HEK293 (cell line): ENCODE data around the gene FBXO28.

Experiments
- CTCF ChIA-PET: fragments of 350-600 bp; formaldehyde crosslinking; extraction: SDS; loops from one replicate; lab custom pipeline; 2021; ENCODE audit warnings: antibody characterized with exemption; lab: Yijun Ruan, JAX
- POLR2A ChIA-PET: fragments of 300-600 bp; formaldehyde crosslinking; extraction: SDS; loops from one replicate; lab custom pipeline; 2020; ENCODE audit warnings: antibody characterized with exemption, inconsistent platforms; lab: Yijun Ruan, JAX
- H3K27ac ChIP-seq: fragments of 200-500 bp; sonication (Bioruptor generic); 2 replicates; pipeline ENCODE4 v1.5.1; 2014; ENCODE audit warnings: low read depth, low read length, control low read depth, inconsistent platforms; ENCODE audit errors: extremely low read depth
- H3K36me3 ChIP-seq, 2 experiments: fragments of 200-500 bp in 1 of 2; sonication (Bioruptor generic) in 1 of 2; 1 replicate in 1 of 2; 2 replicates in 1 of 2; pipeline ENCODE4 v1.5.1; 2014 to 2017; ENCODE audit warnings: inconsistent platforms in 2 of 2, low read length in 2 of 2; ENCODE audit not compliant: control insufficient read depth in 2 of 2, insufficient read depth in 1 of 2
- H3K4me1 ChIP-seq: fragments of 200-500 bp; sonication (Bioruptor generic); 2 replicates; pipeline ENCODE4 v1.5.1; 2014; ENCODE audit warnings: mild to moderate bottlenecking, low read length, inconsistent platforms; ENCODE audit not compliant: control insufficient read depth, insufficient read depth
- H3K4me3 ChIP-seq: 2 replicates; pipeline ENCODE4 v1.5.1; 2011; ENCODE audit warnings: low read depth, mild to moderate bottlenecking, control low read depth, low read length, moderate library complexity
- H3K9me3 ChIP-seq: fragments of 200-500 bp; sonication (Bioruptor generic); 2 replicates; pipeline ENCODE4 v1.5.1; 2014; ENCODE audit warnings: low read depth, low read length, inconsistent platforms; ENCODE audit not compliant: control insufficient read depth, insufficient read depth
- EGR2 ChIP-seq: fragments of 450-650 bp; formaldehyde crosslinking; IDR thresholded peaks from 2 replicates; pipeline ENCODE4 v1.5.1; 2016; ENCODE audit warnings: low read depth, missing biosample characterization, missing genetic modification characterization
- ELK4 ChIP-seq: IDR thresholded peaks from 2 replicates; pipeline ENCODE4 v1.6.1; 2011; ENCODE audit warnings: mild to moderate bottlenecking, low read depth, low read length, borderline replicate concordance
- SALL2 ChIP-seq: fragments of 450-650 bp; formaldehyde crosslinking; IDR thresholded peaks from 2 replicates; pipeline ENCODE4 v1.5.0; 2017; ENCODE audit warnings: missing biosample characterization, mild to moderate bottlenecking, missing genetic modification characterization, borderline replicate concordance
- SCRT2 ChIP-seq: fragments of 450-650 bp; formaldehyde crosslinking; IDR thresholded peaks from 2 replicates; pipeline ENCODE4 v1.5.1; 2016; ENCODE audit warnings: missing biosample characterization, missing genetic modification characterization
- WT1 ChIP-seq: fragments of 450-650 bp; formaldehyde crosslinking; IDR thresholded peaks from 2 replicates; pipeline ENCODE4 v1.5.1; 2016; ENCODE audit warnings: missing biosample characterization, missing genetic modification characterization
- ZBTB44 ChIP-seq: fragments of 450-650 bp; IDR thresholded peaks from 2 replicates; pipeline ENCODE4 v1.5.1; 2018; ENCODE audit warnings: missing biosample characterization, mild to moderate bottlenecking, missing genetic modification characterization
- ZFHX2 ChIP-seq: fragments of 450-650 bp; formaldehyde crosslinking; conservative IDR thresholded peaks from 2 replicates; pipeline ENCODE4 v1.5.1; 2016; ENCODE audit warnings: missing biosample characterization, missing genetic modification characterization
- ZNF10 ChIP-seq: fragments of 450-650 bp; formaldehyde crosslinking; IDR thresholded peaks from 2 replicates; pipeline ENCODE4 v1.5.1; 2017; ENCODE audit warnings: missing biosample characterization, missing genetic modification characterization
- ZNF121 ChIP-seq: fragments of 450-650 bp; formaldehyde crosslinking; IDR thresholded peaks from 2 replicates; pipeline ENCODE4 v1.5.1; 2016; ENCODE audit warnings: missing biosample characterization, missing genetic modification characterization
- ZNF174 ChIP-seq: fragments of 450-650 bp; formaldehyde crosslinking; IDR thresholded peaks from 2 replicates; pipeline ENCODE4 v1.5.0; 2017; ENCODE audit warnings: missing biosample characterization, mild to moderate bottlenecking, missing genetic modification characterization
- ZNF175 ChIP-seq: fragments of 450-650 bp; formaldehyde crosslinking; IDR thresholded peaks from 2 replicates; pipeline ENCODE4 v1.5.1; 2016; ENCODE audit warnings: missing biosample characterization, missing genetic modification characterization
- ZNF211 ChIP-seq: fragments of 450-650 bp; formaldehyde crosslinking; IDR thresholded peaks from 2 replicates; pipeline ENCODE4 v1.5.1; 2016; ENCODE audit warnings: low read depth, missing biosample characterization, missing genetic modification characterization
- ZNF214 ChIP-seq: fragments of 450-650 bp; formaldehyde crosslinking; IDR thresholded peaks from 2 replicates; pipeline ENCODE4 v1.5.1; 2017; ENCODE audit warnings: missing biosample characterization, mild to moderate bottlenecking, missing genetic modification characterization, borderline replicate concordance
- ZNF274 ChIP-seq, 2 experiments: fragments of 200-500 bp in 1 of 2; fragments of 450-650 bp in 1 of 2; sonication (Bioruptor generic) in 1 of 2; formaldehyde crosslinking in 1 of 2; IDR thresholded peaks; 2 replicates each; pipeline versions ENCODE4 v1.5.1 to v1.6.1; 2014 to 2016; ENCODE audit warnings: borderline replicate concordance in 1 of 2, inconsistent platforms in 1 of 2, low read length in 1 of 2, missing biosample characterization in 1 of 2, missing genetic modification characterization in 1 of 2
- ZNF302 ChIP-seq: fragments of 450-650 bp; formaldehyde crosslinking; IDR thresholded peaks from 2 replicates; pipeline ENCODE4 v1.5.1; 2016; ENCODE audit warnings: missing biosample characterization, missing genetic modification characterization, low read depth
- ZNF354C ChIP-seq: fragments of 450-650 bp; formaldehyde crosslinking; IDR thresholded peaks from 2 replicates; pipeline ENCODE4 v1.5.1; 2016; ENCODE audit warnings: missing biosample characterization, missing genetic modification characterization, low read depth, borderline replicate concordance
- ZNF362 ChIP-seq: fragments of 450-650 bp; formaldehyde crosslinking; IDR thresholded peaks from 2 replicates; pipeline ENCODE4 v1.5.1; 2016; ENCODE audit warnings: missing biosample characterization, missing genetic modification characterization
- ZNF416 ChIP-seq: fragments of 450-650 bp; formaldehyde crosslinking; IDR thresholded peaks from 2 replicates; pipeline ENCODE4 v1.5.1; 2016; ENCODE audit warnings: missing biosample characterization, missing genetic modification characterization
- ZNF514 ChIP-seq: fragments of 450-650 bp; formaldehyde crosslinking; IDR thresholded peaks from 2 replicates; pipeline ENCODE4 v1.5.1; 2016; ENCODE audit warnings: missing biosample characterization, missing genetic modification characterization
- ZNF518A ChIP-seq: fragments of 450-650 bp; formaldehyde crosslinking; conservative IDR thresholded peaks from 2 replicates; pipeline ENCODE4 v1.5.1; 2016; ENCODE audit warnings: low read depth, missing biosample characterization, missing genetic modification characterization
- ZNF654 ChIP-seq: fragments of 450-650 bp; formaldehyde crosslinking; IDR thresholded peaks from 2 replicates; pipeline ENCODE4 v1.5.1; 2016; ENCODE audit warnings: low read depth, missing biosample characterization, missing genetic modification characterization
- ZNF677 ChIP-seq: fragments of 450-650 bp; IDR thresholded peaks from 2 replicates; pipeline ENCODE4 v1.5.0; 2018; ENCODE audit warnings: missing biosample characterization, mild to moderate bottlenecking, missing genetic modification characterization, moderate library complexity
- ZSCAN30 ChIP-seq: fragments of 450-650 bp; IDR thresholded peaks from 2 replicates; pipeline ENCODE4 v1.5.1; 2018; ENCODE audit warnings: missing biosample characterization, mild to moderate bottlenecking, missing genetic modification characterization, moderate library complexity
- TF ChIP-seq, protein P1 (sequence below): fragments of 450-650 bp; IDR thresholded peaks from 2 replicates; pipeline ENCODE4 v1.5.1; 2018; ENCODE audit warnings: missing biosample characterization, missing genetic modification characterization

Gene FBXO28

DNA sequence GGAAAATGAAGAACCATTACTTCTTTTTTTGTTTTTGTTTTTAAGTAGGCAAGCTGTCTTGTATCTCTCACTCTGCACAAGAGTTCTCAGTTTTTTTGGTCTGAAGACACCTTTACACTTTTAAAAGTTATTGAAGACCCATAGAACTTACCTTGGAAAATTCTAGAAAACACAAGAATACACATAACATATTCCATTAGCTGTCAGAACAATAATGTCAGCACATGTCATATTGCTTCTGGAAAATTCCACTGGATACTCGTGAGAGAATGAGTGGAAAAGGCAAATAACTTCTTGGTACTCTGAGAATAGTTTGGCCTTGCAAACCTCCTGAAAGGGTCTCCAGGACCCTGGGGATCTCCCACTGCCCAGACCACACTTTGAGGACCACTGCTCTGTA, 4.8 kb downstream of the FBXO28 start:
- H3K4me3 ChIP-seq, result no peak overlapping the region
- POLR2A ChIA-PET, result interaction anchor here (1.0 kb wide), 1 partner anchor 212 kb away, joined by 3 read pairs; the partner anchor contains the start of gene NVL
- CTCF ChIA-PET, result interaction anchor here (0.5 to 4.2 kb wide), 6 partner anchors 34 to 816 kb away, joined by 3 to 76 read pairs (median 4); no protein-coding TSS in a partner anchor
- H3K4me1 ChIP-seq, result peaks cover 5% of the 10 kb centered on the region
- peaks cover 8 to 19% of the 10 kb centered on the region in 2 experiments for H3K36me3 ChIP-seq
- H3K9me3 ChIP-seq, result no peaks in the 10 kb centered on the region
- TF ChIP-seq ZNF175 (tag by site-specific recombination) (no peak), SALL2 (tag by site-specific recombination) (no peak), ZNF416 (tag by site-specific recombination) (no peak), WT1 (no peak), ZNF211 (no peak), ZNF677 (tag by site-specific recombination) (no peak), ZNF274 (IDR thresholded peaks at IDR 0.05; ENCODE audit: low read length) (no peak), ZNF274 (tag by site-specific recombination; IDR thresholded peaks at IDR 0.05; ENCODE audit: borderline replicate concordance) (no peak), ZNF214 (tag by site-specific recombination) (no peak), ZNF654 (tag by site-specific recombination) (no peak), ZNF302 (tag by site-specific recombination) (no peak), ZNF174 (no peak), ZNF518A (tag by site-specific recombination) (no peak), ZNF10 (tag by site-specific recombination) (no peak), ZSCAN30 (tag by site-specific recombination) (no peak), ZNF354C (tag by site-specific recombination) (no peak)
- TF ChIP-seq, protein P1, sequence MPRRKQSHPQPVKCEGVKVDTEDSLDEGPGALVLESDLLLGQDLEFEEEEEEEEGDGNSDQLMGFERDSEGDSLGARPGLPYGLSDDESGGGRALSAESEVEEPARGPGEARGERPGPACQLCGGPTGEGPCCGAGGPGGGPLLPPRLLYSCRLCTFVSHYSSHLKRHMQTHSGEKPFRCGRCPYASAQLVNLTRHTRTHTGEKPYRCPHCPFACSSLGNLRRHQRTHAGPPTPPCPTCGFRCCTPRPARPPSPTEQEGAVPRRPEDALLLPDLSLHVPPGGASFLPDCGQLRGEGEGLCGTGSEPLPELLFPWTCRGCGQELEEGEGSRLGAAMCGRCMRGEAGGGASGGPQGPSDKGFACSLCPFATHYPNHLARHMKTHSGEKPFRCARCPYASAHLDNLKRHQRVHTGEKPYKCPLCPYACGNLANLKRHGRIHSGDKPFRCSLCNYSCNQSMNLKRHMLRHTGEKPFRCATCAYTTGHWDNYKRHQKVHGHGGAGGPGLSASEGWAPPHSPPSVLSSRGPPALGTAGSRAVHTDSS (tag by site-specific recombination), result no peak
- no peak overlapping the region for H3K27ac ChIP-seq

GRCh38 chr1:224123136-224123535, 9.2 kb downstream of the FBXO28 start:
- POLR2A ChIA-PET, result interaction anchor here (0.8 kb wide), 1 partner anchor 60 kb away, joined by 6 read pairs; the partner anchor contains the start of gene DEGS1
- CTCF ChIA-PET, result interaction anchor here (0.7 to 1.2 kb wide), 3 partner anchors 211 to 335 kb away, joined by 3 to 10 read pairs (median 4); no protein-coding TSS in a partner anchor
- TF ChIP-seq ZNF514 (tag by site-specific recombination) (no peak), ZNF121 (tag by site-specific recombination) (0 out of 2 replicates have a peak, but pooled peaks have one; percentile 29), ELK4 (no peak), SCRT2 (tag by site-specific recombination) (no peak), EGR2 (tag by site-specific recombination) (peak; percentile 38; the same call in 1 of the 2 replicates), ZNF362 (tag by site-specific recombination) (peak; percentile 81), ZBTB44 (tag by site-specific recombination) (0 out of 2 replicates have a peak, but pooled peaks have one; percentile 8), ZFHX2 (tag by site-specific recombination) (peak; percentile 56)

More at GRCh38 chr1:224123136-224123535, 9.2 kb downstream of the FBXO28 start:
- Histone ChIP-seq H3K36me3 (peaks cover 6 to 16% of the 10 kb centered on the region in 2 experiments), H3K9me3 (no peaks in the 10 kb centered on the region), H3K27ac (no peak overlapping the region), H3K4me1 (no peaks in the 10 kb centered on the region), H3K4me3 (no peak overlapping the region)
